Stimulated activated CD8-positive, alpha-beta memory T cell treated with anti-CD3 and anti-CD28 coated beads, Interleukin-2, amount 100 ng/mL, for 1 hour (primary cell): Measurements from ENCODE around the gene CDYL2.
"Not testable (repeated sequence)": the region's sequence is repeated elsewhere in the genome, so short reads cannot be mapped to it uniquely, and the experiment has no call there.

ENCODE experiments used
- DNase-seq, 2 donors: peaks; one replicate each; pipeline ENCODE4 v3.0.0-alpha.2; 2020; ENCODE audit warnings: low read depth in 2 of 2

CDYL2 gene

GRCh38 chr16:80672379-80672778 is 132.0 kb downstream of the CDYL2 start:
- no peak for DNase-seq

- DNase-seq, result no peak
Observed at GRCh38 chr16:80671281-80671849, 133.0 kb downstream of the CDYL2 start.

- DNase-seq, result no peak
Observed at GRCh38 chr16:80670170-80670865, 134.1 kb downstream of the CDYL2 start.

GRCh38 chr16:80669673-80670072 is 134.7 kb downstream of the CDYL2 start:
- DNase-seq, result no peak

GRCh38 chr16:80667925-80668324 is 136.5 kb downstream of the CDYL2 start:
- DNase-seq, result no peak

GRCh38 chr16:80667251-80667560 is 137.2 kb downstream of the CDYL2 start:
- no peak for DNase-seq

- no peak for DNase-seq
Observed at GRCh38 chr16:80666378-80667250, 137.8 kb downstream of the CDYL2 start.

- no peak for DNase-seq
Observed at GRCh38 chr16:80665356-80665755, 139.0 kb downstream of the CDYL2 start.

GRCh38 chr16:80664786-80665185 is 139.6 kb downstream of the CDYL2 start:
- no peak for DNase-seq

- no peak for DNase-seq
Observed at GRCh38 chr16:80664226-80664625, 140.2 kb downstream of the CDYL2 start.

GRCh38 chr16:80663078-80663477 is 141.3 kb downstream of the CDYL2 start:
- DNase-seq, result no peak

GRCh38 chr16:80659865-80660264 is 144.5 kb downstream of the CDYL2 start:
- DNase-seq, result no peak

GRCh38 chr16:80656711-80657150 is 147.7 kb downstream of the CDYL2 start:
- DNase-seq, result no peak

GRCh38 chr16:80656161-80656560 is 148.2 kb downstream of the CDYL2 start:
- no peak for DNase-seq

GRCh38 chr16:80655751-80656150 is 148.6 kb downstream of the CDYL2 start:
- DNase-seq, result no peak

GRCh38 chr16:80654094-80654862 is 150.1 kb downstream of the CDYL2 start:
- DNase-seq, result no peak

- DNase-seq, result no peak
Observed at GRCh38 chr16:80652441-80652840, 152.0 kb downstream of the CDYL2 start.

GRCh38 chr16:80650281-80650680 is 154.1 kb downstream of the CDYL2 start:
- DNase-seq, result not testable (repeated sequence)

- DNase-seq, result no peak
Observed at GRCh38 chr16:80640316-80640715, 164.1 kb downstream of the CDYL2 start.

- no peak for DNase-seq
Observed at GRCh38 chr16:80639636-80640035, 164.8 kb downstream of the CDYL2 start.

- no peak for DNase-seq
Observed at GRCh38 chr16:80637621-80638020, 166.8 kb downstream of the CDYL2 start.

GRCh38 chr16:80631581-80631980 is 172.8 kb downstream of the CDYL2 start:
- DNase-seq, result no peak
